Measurements from ENCODE around the gene NEDD4.
A peak's percentile ranks its signal among the peaks of the same experiment; 100 is the strongest.

NEDD4 gene

DNA sequence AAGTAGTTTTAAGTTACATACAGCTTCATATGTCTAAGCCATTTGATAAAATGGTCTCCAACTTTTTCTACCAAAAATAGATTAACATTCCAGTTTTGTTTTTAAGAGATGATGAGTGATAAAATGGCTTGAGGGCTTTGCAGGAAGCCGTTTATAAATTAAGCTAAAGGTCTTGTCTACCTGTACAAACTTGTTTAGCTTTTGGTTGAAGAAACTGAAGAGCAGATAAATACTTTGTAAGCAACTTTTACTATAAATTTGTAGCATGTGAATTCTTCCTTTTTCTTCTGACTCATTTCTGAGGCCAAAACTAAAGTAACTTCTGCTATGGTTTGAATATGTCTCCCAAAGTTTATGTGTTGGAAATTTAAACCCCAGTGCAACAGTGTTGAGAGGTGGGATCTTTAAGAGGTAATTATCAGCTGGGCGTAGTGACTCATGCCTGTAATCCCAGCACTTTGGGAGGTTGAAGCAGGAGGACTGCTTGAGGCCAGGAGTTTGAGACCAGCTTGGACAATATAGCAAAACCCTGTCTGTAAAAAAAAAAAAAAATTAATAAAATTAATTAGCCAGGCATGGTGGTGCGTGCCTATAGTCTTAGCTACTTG, 8.2 kb upstream of the NEDD4 start:
- Histone ChIP-seq H4K20me1 (ENCODE audit: insufficient read depth) (no peaks in the 10 kb centered on the region), H3K4me2 (no peak overlapping the region), H2AFZ (ENCODE audit: low read depth) (no peak overlapping the region)

DNA sequence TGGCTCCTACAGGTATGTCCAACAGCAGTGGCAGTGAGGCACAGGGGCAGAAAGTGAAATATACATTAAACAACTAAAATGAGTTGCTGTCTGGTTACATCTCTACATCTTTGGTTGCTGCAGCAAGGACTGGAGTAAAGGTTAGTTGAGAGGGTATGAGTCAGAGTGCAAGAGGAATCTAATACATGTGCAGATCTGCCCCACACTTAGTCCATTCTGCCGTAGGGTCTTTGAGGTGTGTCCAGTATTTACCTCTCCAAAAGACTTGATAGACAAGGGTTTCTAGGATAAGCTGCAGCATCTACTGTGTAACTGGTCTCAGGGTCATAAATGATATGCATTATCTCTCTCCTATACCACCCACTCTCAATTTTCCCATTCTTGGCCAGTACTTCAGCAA, 6.2 kb upstream of the NEDD4 start:
- Histone ChIP-seq H3K4me1 (ENCODE audit: low read depth, poor library complexity, severe bottlenecking) (peaks cover 8% of the 10 kb centered on the region), H3K4me2 (no peak overlapping the region)
- TF ChIP-seq, protein P1, sequence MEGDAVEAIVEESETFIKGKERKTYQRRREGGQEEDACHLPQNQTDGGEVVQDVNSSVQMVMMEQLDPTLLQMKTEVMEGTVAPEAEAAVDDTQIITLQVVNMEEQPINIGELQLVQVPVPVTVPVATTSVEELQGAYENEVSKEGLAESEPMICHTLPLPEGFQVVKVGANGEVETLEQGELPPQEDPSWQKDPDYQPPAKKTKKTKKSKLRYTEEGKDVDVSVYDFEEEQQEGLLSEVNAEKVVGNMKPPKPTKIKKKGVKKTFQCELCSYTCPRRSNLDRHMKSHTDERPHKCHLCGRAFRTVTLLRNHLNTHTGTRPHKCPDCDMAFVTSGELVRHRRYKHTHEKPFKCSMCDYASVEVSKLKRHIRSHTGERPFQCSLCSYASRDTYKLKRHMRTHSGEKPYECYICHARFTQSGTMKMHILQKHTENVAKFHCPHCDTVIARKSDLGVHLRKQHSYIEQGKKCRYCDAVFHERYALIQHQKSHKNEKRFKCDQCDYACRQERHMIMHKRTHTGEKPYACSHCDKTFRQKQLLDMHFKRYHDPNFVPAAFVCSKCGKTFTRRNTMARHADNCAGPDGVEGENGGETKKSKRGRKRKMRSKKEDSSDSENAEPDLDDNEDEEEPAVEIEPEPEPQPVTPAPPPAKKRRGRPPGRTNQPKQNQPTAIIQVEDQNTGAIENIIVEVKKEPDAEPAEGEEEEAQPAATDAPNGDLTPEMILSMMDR (conservative IDR thresholded peaks at IDR 0.05; ENCODE audit: low read depth, low read length): no peak

More for the DNA sequence above, 8.2 kb upstream of the NEDD4 start:
- H3K79me2 ChIP-seq (ENCODE audit: insufficient read depth, low read depth): no peaks in the 10 kb centered on the region
- no peaks in the 10 kb centered on the region for H3K36me3 ChIP-seq (ENCODE audit: insufficient read depth)
- H3K27ac ChIP-seq: no peak overlapping the region
- no peak overlapping the region for H3K4me3 ChIP-seq (IDR thresholded peaks at IDR 0.05; ENCODE audit: insufficient read depth, low read depth, low read length)
- no peaks in the 10 kb centered on the region for H3K27me3 ChIP-seq (ENCODE audit: insufficient read depth, low read depth)
- no peak overlapping the region for H3K9ac ChIP-seq
- peaks cover 8% of the 10 kb centered on the region for H3K4me1 ChIP-seq (ENCODE audit: low read depth, poor library complexity, severe bottlenecking)
- TF ChIP-seq, protein P1 (conservative IDR thresholded peaks at IDR 0.05; ENCODE audit: low read depth, low read length): no peak

DNA sequence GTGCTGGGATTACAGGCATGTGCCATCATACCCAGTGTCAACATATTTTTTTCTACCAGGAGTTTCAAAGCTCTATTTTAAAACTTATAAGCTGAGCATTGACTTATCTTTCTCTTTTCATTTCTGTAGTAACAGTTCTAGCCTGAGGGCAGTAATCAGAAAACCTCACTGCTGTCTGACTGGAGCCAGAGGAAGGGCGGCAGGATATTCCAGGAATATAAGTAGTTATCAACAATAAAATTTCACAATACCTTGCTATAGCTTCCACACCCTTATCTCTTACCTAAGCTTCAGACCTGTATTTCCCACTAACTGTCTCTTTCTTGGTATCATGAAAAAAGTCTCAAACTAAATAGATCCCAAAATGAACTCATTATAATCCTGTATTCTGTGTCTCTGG, 5.1 kb upstream of the NEDD4 start:
- Histone ChIP-seq H3K4me2 (no peak overlapping the region), H3K4me1 (ENCODE audit: low read depth, poor library complexity, severe bottlenecking) (peaks cover 7% of the 10 kb centered on the region)

More for the DNA sequence above, 6.2 kb upstream of the NEDD4 start:
- Histone ChIP-seq H3K27ac (no peak overlapping the region), H3K4me3 (IDR thresholded peaks at IDR 0.05; ENCODE audit: insufficient read depth, low read depth, low read length) (no peak overlapping the region), H3K9ac (no peak overlapping the region), H2AFZ (ENCODE audit: low read depth) (no peak overlapping the region), H3K79me2 (ENCODE audit: insufficient read depth, low read depth) (no peaks in the 10 kb centered on the region), H3K27me3 (ENCODE audit: insufficient read depth, low read depth) (no peaks in the 10 kb centered on the region), H4K20me1 (ENCODE audit: insufficient read depth) (no peaks in the 10 kb centered on the region), H3K36me3 (ENCODE audit: insufficient read depth) (no peaks in the 10 kb centered on the region)

DNA sequence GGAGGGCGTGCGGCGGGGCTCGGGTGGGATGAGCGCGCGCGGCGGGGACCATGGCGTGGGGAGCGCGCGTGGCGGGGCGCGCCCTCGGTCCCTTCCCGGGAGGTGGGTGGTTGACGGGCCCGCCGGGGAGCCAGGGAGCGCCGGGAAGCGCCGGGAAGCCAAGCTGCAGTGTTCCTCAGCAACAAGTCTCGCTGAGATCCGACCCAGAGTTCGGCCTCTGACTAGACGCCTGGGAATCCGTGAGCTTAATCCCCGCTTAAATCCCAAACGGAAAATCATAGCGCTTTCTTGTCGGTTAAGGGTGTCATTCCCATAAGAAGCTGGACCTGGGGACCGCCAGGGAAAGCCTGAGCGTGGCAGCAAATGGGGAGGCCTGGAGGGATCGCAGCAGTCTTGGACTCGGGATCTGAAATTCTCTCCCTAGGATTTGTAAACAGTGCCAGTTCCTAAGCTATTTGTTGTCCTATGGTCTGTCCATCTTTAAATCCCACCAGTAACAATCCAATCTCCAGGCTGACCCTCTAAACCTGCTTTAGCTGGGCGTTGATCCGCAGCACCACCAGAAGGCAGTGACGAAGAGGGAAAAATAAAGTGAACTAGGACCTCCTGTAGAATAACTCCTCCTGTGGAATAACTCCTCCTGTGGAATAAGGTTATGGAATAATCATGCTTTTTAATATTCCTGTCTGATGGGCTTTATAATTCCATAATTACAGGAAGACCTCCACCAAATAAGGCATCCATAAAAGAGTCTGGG, 570 bp upstream of the NEDD4 start:
- peak overlapping the region; percentile 74 for H3K4me2 ChIP-seq
- peaks cover 10% of the 10 kb centered on the region for H3K4me1 ChIP-seq (ENCODE audit: low read depth, poor library complexity, severe bottlenecking)
- TF ChIP-seq, protein P1 (conservative IDR thresholded peaks at IDR 0.05; ENCODE audit: low read depth, low read length): no peak
- H2AFZ ChIP-seq (ENCODE audit: low read depth): peak overlapping the region; percentile 96
- no peaks in the 10 kb centered on the region for H3K36me3 ChIP-seq (ENCODE audit: insufficient read depth)
- H3K9ac ChIP-seq: peak overlapping the region; percentile 65; the same call in 1 of the 2 replicates
- H3K27me3 ChIP-seq (ENCODE audit: insufficient read depth, low read depth): no peaks in the 10 kb centered on the region
- no peaks in the 10 kb centered on the region for H4K20me1 ChIP-seq (ENCODE audit: insufficient read depth)
- no peaks in the 10 kb centered on the region for H3K79me2 ChIP-seq (ENCODE audit: insufficient read depth, low read depth)
- no peak overlapping the region for H3K27ac ChIP-seq
- H3K4me3 ChIP-seq (IDR thresholded peaks at IDR 0.05; ENCODE audit: insufficient read depth, low read depth, low read length): no peak overlapping the region

More for the DNA sequence above, 5.1 kb upstream of the NEDD4 start:
- Histone ChIP-seq H3K4me3 (IDR thresholded peaks at IDR 0.05; ENCODE audit: insufficient read depth, low read depth, low read length) (no peak overlapping the region), H3K27ac (no peak overlapping the region), H4K20me1 (ENCODE audit: insufficient read depth) (no peaks in the 10 kb centered on the region), H2AFZ (ENCODE audit: low read depth) (no peak overlapping the region), H3K79me2 (ENCODE audit: insufficient read depth, low read depth) (no peaks in the 10 kb centered on the region), H3K36me3 (ENCODE audit: insufficient read depth) (no peaks in the 10 kb centered on the region), H3K27me3 (ENCODE audit: insufficient read depth, low read depth) (no peaks in the 10 kb centered on the region), H3K9ac (no peak overlapping the region)
- TF ChIP-seq, protein P1 (conservative IDR thresholded peaks at IDR 0.05; ENCODE audit: low read depth, low read length): no peak
